Measurements from ENCODE around the gene TICRR. TPM values are rescaled to one million over a fixed set of nuclear protein-coding genes. Genes with fewer than 3 reads are reported as not detected.

TICRR gene
- total and polyA plus RNA-seq, 2 donors (not counting 1 experiment from before 2014, with no cell fraction given) = 0.05 to 0.07 TPM

GRCh38 chr15:89654301-89654761, 79.1 kb downstream of the TICRR start:
- DNase-seq = no peak
- Histone ChIP-seq H4K20me1 (ENCODE audit: control insufficient read depth, insufficient read depth, low read length, poor library complexity, severe bottlenecking) (no peaks in the 10 kb centered on the region), H3K4me3 (ENCODE audit: control extremely low read depth in 1 of 5, extremely low read depth in 1 of 5, insufficient read depth in 1 of 5, low read depth in 2 of 5, low read length in 4 of 5) (peak overlapping the region in 1 of 5 experiments; percentile 15), H3K36me3 (replicated peaks in 1 of 2; ENCODE audit: control extremely low read depth in 1 of 2, control insufficient read depth in 1 of 2, extremely low read depth in 1 of 2, insufficient read depth in 2 of 2, low read length in 1 of 2) (no peaks in the 10 kb centered on the region), H3K4me2 (replicated peaks; ENCODE audit: low read depth, low read length, poor library complexity, severe bottlenecking) (peak overlapping the region; percentile 65), H3K27ac (ENCODE audit: low read length in 2 of 2) (no peak overlapping the region), H3K27me3 (replicated peaks in 1 of 4; ENCODE audit: control extremely low read depth in 1 of 4, control insufficient read depth in 3 of 4, insufficient read depth in 4 of 4, low read length in 3 of 4) (peaks cover 0 to 28% (median 17%) of the 10 kb centered on the region in 4 experiments), H2AFZ (ENCODE audit: insufficient read depth, low read depth, low read length, poor library complexity, severe bottlenecking) (peak overlapping the region; percentile 56), H3K4me1 (ENCODE audit: control insufficient read depth in 2 of 2, insufficient read depth in 2 of 2, low read length in 2 of 2) (peaks cover 10% of the 10 kb centered on the region in 2 donors), H3K9me3 (ENCODE audit: control extremely low read depth in 1 of 3, control insufficient read depth in 2 of 3, insufficient read depth in 1 of 3, low read length in 2 of 3) (peaks cover 0 to 6% (median 0%) of the 10 kb centered on the region in 3 donors), H3K79me2 (ENCODE audit: control insufficient read depth, insufficient read depth, low read length) (no peaks in the 10 kb centered on the region), H3K9ac (ENCODE audit: low read length) (no peak overlapping the region)
- H3K27me3 Mint-ChIP-seq = peaks cover 43% of the 10 kb centered on the region
- intact Hi-C loops (cut with micrococcal nuclease) = no loop called here
- TF ChIP-seq CTCF (IDR thresholded peaks at IDR 0.05) (no peak), EZH2 (IDR thresholded peaks at IDR 0.05; ENCODE audit: borderline replicate concordance, insufficient read depth, low read depth, low read length, poor library complexity, severe bottlenecking) (no peak)
- ChIA-PET CTCF (no interaction called here), POLR2A (no interaction called here)
- ATAC-seq (ENCODE audit: low read depth) = no peak
- peak overlapping the region; percentile 78 for H3K4me3 Mint-ChIP-seq
- peaks cover 11% of the 10 kb centered on the region for H3K4me1 Mint-ChIP-seq
- H3K9me3 Mint-ChIP-seq (ENCODE audit: insufficient read depth) = no peaks in the 10 kb centered on the region
- H3K27ac Mint-ChIP-seq = no peak overlapping the region
- WGBS (ENCODE audit: insufficient coverage) = 44% methylated on average over 13 of the region's 14 CpGs

GRCh38 chr15:89654847-89655805, 79.9 kb downstream of the TICRR start, which contains the start of gene KIF7:
KIF7 (minus strand) TSS chr15:89655467; CDS start chr15:89652930, 2,537 bp downstream.
- H3K27ac Mint-ChIP-seq = no peak within 1 kb of the TSS
- Histone ChIP-seq H3K9ac (ENCODE audit: low read length) (peak within 1 kb of the TSS; percentile 37), H3K4me3 (ENCODE audit: control extremely low read depth in 1 of 5, extremely low read depth in 1 of 5, insufficient read depth in 1 of 5, low read depth in 2 of 5, low read length in 4 of 5) (peak within 1 kb of the TSS in 3 of 5 experiments; percentile 5 to 23 (median 15)), H3K4me2 (replicated peaks; ENCODE audit: low read depth, low read length, poor library complexity, severe bottlenecking) (peak within 1 kb of the TSS; percentile 65), H3K9me3 (ENCODE audit: control extremely low read depth in 1 of 3, control insufficient read depth in 2 of 3, insufficient read depth in 1 of 3, low read length in 2 of 3) (peaks cover 0 to 6% (median 0%) of the 10 kb centered on the region in 3 donors), H3K27ac (ENCODE audit: low read length in 2 of 2) (no peak within 1 kb of the TSS), H3K4me1 (ENCODE audit: control insufficient read depth in 2 of 2, insufficient read depth in 2 of 2, low read length in 2 of 2) (peaks cover 10% of the 10 kb centered on the region in 2 donors), H3K79me2 (ENCODE audit: control insufficient read depth, insufficient read depth, low read length) (no peaks in the 10 kb centered on the region), H3K36me3 (replicated peaks in 1 of 2; ENCODE audit: control extremely low read depth in 1 of 2, control insufficient read depth in 1 of 2, extremely low read depth in 1 of 2, insufficient read depth in 2 of 2, low read length in 1 of 2) (no peaks in the 10 kb centered on the region), H2AFZ (ENCODE audit: insufficient read depth, low read depth, low read length, poor library complexity, severe bottlenecking) (peak within 1 kb of the TSS; percentile 56), H3K27me3 (replicated peaks in 1 of 4; ENCODE audit: control extremely low read depth in 1 of 4, control insufficient read depth in 3 of 4, insufficient read depth in 4 of 4, low read length in 3 of 4) (peaks cover 0 to 28% (median 17%) of the 10 kb centered on the region in 4 experiments), H4K20me1 (ENCODE audit: control insufficient read depth, insufficient read depth, low read length, poor library complexity, severe bottlenecking) (no peaks in the 10 kb centered on the region)
- WGBS (ENCODE audit: insufficient coverage) = 2% methylated on average over 84 of the region's 87 CpGs
- intact Hi-C loops (cut with micrococcal nuclease) = no loop called here
- POLR2A ChIA-PET = no interaction called here
- peaks cover 11% of the 10 kb centered on the region for H3K4me1 Mint-ChIP-seq
- no peak for ATAC-seq (ENCODE audit: low read depth)
- no peaks in the 10 kb centered on the region for H3K9me3 Mint-ChIP-seq (ENCODE audit: insufficient read depth)
- DNase-seq = no peak
- CTCF ChIA-PET = no interaction called here
- peaks cover 48% of the 10 kb centered on the region for H3K27me3 Mint-ChIP-seq
- TF ChIP-seq CTCF (IDR thresholded peaks at IDR 0.05) (no peak), EZH2 (IDR thresholded peaks at IDR 0.05; ENCODE audit: borderline replicate concordance, insufficient read depth, low read depth, low read length, poor library complexity, severe bottlenecking) (no peak)
- peak within 1 kb of the TSS; percentile 78 for H3K4me3 Mint-ChIP-seq
